Testis (tissue), 3 donors: ENCODE data around the gene ALK. TPM values are rescaled to one million over a fixed set of nuclear protein-coding genes. Genes with fewer than 3 reads are reported as not detected.

Experiments
- DNase-seq: peaks from one replicate; pipeline ENCODE4 v3.0.0-alpha.2; 2019
- H3K27ac ChIP-seq, 2 donors: fragments of 200-600 bp; sonication (generic); one replicate each; pipeline ENCODE4 v1.5.1; 2019
- H3K27me3 ChIP-seq: fragments of 200-600 bp; sonication (generic); one replicate; pipeline ENCODE4 v1.5.1; 2019
- H3K36me3 ChIP-seq: fragments of 200-600 bp; sonication (generic); one replicate; pipeline ENCODE4 v1.5.1; 2017; ENCODE audit warnings: low read depth; ENCODE audit errors: missing control alignments
- H3K4me1 ChIP-seq: fragments of 200-600 bp; sonication (generic); one replicate; pipeline ENCODE4 v1.5.1; 2019
- H3K4me3 ChIP-seq, 2 donors: fragments of 200-600 bp; sonication (generic); one replicate each; pipeline ENCODE4 v1.5.1; 2017 to 2019
- H3K9me3 ChIP-seq: fragments of 200-600 bp; sonication (generic); one replicate; pipeline ENCODE4 v1.5.1; 2017
- CTCF ChIP-seq, 3 experiments: fragments of 450-650 bp in 2 of 3; fragments of 200-600 bp in 1 of 3; sonication (generic) in 1 of 3; IDR thresholded peaks; one replicate each; pipeline ENCODE4 v1.5.1; 2016 to 2019; ENCODE audit warnings: antibody characterized with exemption in 3 of 3, mild to moderate bottlenecking in 2 of 3, moderate library complexity in 1 of 3
- POLR2A ChIP-seq: fragments of 450-650 bp; IDR thresholded peaks from one replicate; pipeline ENCODE4 v1.6.1; 2017; ENCODE audit warnings: antibody characterized with exemption, mild to moderate bottlenecking, moderate library complexity
- WGBS, 2 donors: methylation state at CpG; one replicate each; pipeline ENCODE4 v1.1.5; 2018; 5-methylcytosine and 5-hydroxymethylcytosine counted together
- intact Hi-C: fragments of 100-400 bp; cut with DNase I; formaldehyde crosslinking; loops from one replicate; pipeline ENCODE4 v1.15.1; 2023; ENCODE audit warnings: low total_unique reads
- polyA plus RNA-seq: library from polyadenylated mRNA; stranded (reverse); fragments of 350-450 nt; fragmentation: Illumina TruSeq; extraction: RNeasy Lipid Tissue Mini Kit (QIAGEN cat#74804); gene quantifications from one replicate; pipeline ENCODE4 v1.2.3, GENCODE V29; 2014; ENCODE audit warnings: low read depth, low replicate concordance; ENCODE audit not compliant: insufficient read depth
- total RNA-seq, 2 donors: library from RNA; depleted of rRNA; stranded (reverse); fragments of >200 nt; gene quantifications; one replicate each; pipeline ENCODE4 v1.2.3, GENCODE V29; 2016

Gene ALK
- total and polyA plus RNA-seq, 3 donors from 2014 or later: 2.1 to 3.8 (median 3.8) TPM

- no peaks in the 10 kb centered on the region for H3K9me3 ChIP-seq
- DNase-seq: no peak
- H3K4me3 ChIP-seq: no peak overlapping the region
- H3K27ac ChIP-seq: no peak overlapping the region
- no peaks in the 10 kb centered on the region for H3K27me3 ChIP-seq
- TF ChIP-seq CTCF (IDR thresholded peaks at IDR 0.05) (no peak), POLR2A (no peak)
- H3K36me3 ChIP-seq: no peaks in the 10 kb centered on the region
- WGBS, 2 donors: 69 to 72% methylated on average over 2 of the region's 2 CpGs
- intact Hi-C loops: no loop called here
- no peaks in the 10 kb centered on the region for H3K4me1 ChIP-seq
Observed at GRCh38 chr2:29449499-29449898, 471.9 kb downstream of the ALK start.

- TF ChIP-seq CTCF (IDR thresholded peaks at IDR 0.05): no peak
- no peak for TF ChIP-seq POLR2A
- intact Hi-C loops: no loop called here
- Histone ChIP-seq H3K4me3 (no peak overlapping the region), H3K9me3 (no peaks in the 10 kb centered on the region), H3K4me1 (no peaks in the 10 kb centered on the region), H3K36me3 (no peaks in the 10 kb centered on the region), H3K27ac (no peak overlapping the region), H3K27me3 (no peaks in the 10 kb centered on the region)
- DNase-seq: no peak
- 77 to 82% methylated on average over 8 of the region's 8 CpGs for WGBS, 2 donors
Observed at GRCh38 chr2:29448096-29448688, 473.2 kb downstream of the ALK start.

GRCh38 chr2:29447513-29447912 is 473.9 kb downstream of the ALK start:
- no peak for DNase-seq
- H3K4me3 ChIP-seq: no peak overlapping the region
- no peak for TF ChIP-seq POLR2A
- no peak for TF ChIP-seq CTCF (IDR thresholded peaks at IDR 0.05)

GRCh38 chr2:29446847-29447246 is 474.5 kb downstream of the ALK start:
- H3K4me1 ChIP-seq: no peaks in the 10 kb centered on the region
- no peak for DNase-seq
- intact Hi-C loops: no loop called here
- no peaks in the 10 kb centered on the region for H3K36me3 ChIP-seq
- H3K4me3 ChIP-seq: no peak overlapping the region
- no peak overlapping the region for H3K27ac ChIP-seq
- no peaks in the 10 kb centered on the region for H3K27me3 ChIP-seq
- 71 to 81% methylated on average over 4 of the region's 4 CpGs for WGBS, 2 donors
- H3K9me3 ChIP-seq: no peaks in the 10 kb centered on the region
- TF ChIP-seq CTCF (IDR thresholded peaks at IDR 0.05): no peak
- TF ChIP-seq POLR2A: no peak

More at GRCh38 chr2:29447513-29447912, 473.9 kb downstream of the ALK start:
- no peaks in the 10 kb centered on the region for H3K27me3 ChIP-seq
- intact Hi-C loops: no loop called here
- H3K4me1 ChIP-seq: no peaks in the 10 kb centered on the region
- H3K27ac ChIP-seq: no peak overlapping the region
- no peaks in the 10 kb centered on the region for H3K9me3 ChIP-seq
- H3K36me3 ChIP-seq: no peaks in the 10 kb centered on the region
- 87 to 89% methylated on average over 4 of the region's 4 CpGs for WGBS, 2 donors

GRCh38 chr2:29444150-29444549 is 477.2 kb downstream of the ALK start:
- H3K27me3 ChIP-seq: no peaks in the 10 kb centered on the region
- 90% methylated on average over 3 of the region's 3 CpGs for WGBS, 2 donors
- no peak overlapping the region for H3K4me3 ChIP-seq
- H3K36me3 ChIP-seq: no peaks in the 10 kb centered on the region
- DNase-seq: no peak
- H3K27ac ChIP-seq: no peak overlapping the region
- H3K4me1 ChIP-seq: no peaks in the 10 kb centered on the region
- TF ChIP-seq POLR2A (no peak), CTCF (IDR thresholded peaks at IDR 0.05) (no peak)
- intact Hi-C loops: no loop called here
- H3K9me3 ChIP-seq: no peaks in the 10 kb centered on the region
